Measurements from ENCODE around the gene SLC9A8. TPM values are rescaled to one million over a fixed set of nuclear protein-coding genes. Genes with fewer than 3 reads are reported as not detected.

The SLC9A8 gene
- polyA plus RNA-seq, 1 donor from 2014 or later: 6.7 TPM

DNA sequence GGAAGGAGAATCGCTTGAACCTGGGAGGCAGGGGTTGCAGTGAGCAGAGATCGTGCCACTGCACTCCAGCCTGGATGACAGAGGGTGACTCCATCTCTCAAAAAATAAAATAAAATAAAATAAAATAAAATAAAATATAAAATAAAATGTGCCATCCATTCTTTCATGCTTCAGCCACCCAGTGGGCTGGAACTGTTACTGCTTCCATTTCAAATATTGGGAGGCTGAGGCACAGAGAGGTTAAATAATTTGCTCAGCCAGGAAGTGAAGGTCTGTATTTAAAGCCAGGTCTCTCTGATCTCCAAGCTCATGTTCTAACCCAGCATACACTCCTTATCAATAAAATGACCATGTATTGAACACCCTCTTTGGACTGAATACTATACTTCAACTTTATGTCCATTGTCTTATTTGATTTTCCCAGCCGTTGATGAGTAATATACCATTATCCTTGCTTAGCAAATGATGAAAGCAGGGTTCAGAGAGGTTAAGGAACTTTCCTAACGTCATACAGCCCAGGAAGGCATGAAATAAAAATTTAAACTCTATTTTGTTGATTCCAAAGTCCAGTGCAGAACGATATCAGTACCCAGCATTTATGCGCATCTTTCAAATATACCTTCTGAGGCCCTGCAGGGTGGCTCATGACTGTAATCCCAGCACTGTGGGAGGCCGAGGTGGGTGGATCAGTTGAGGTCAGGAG lies 25.8 kb upstream of the SLC9A8 start:
- H3F3A ChIP-seq (ENCODE audit: insufficient read depth, low read length, poor library complexity, severe bottlenecking): no peaks in the 10 kb centered on the region
- H4K20me1 ChIP-seq (ENCODE audit: insufficient read depth): no peaks in the 10 kb centered on the region
- no peak overlapping the region for H3K9ac ChIP-seq (ENCODE audit: low read length)
- no peak overlapping the region for H3K27ac ChIP-seq (ENCODE audit: low read length)
- H3K27me3 ChIP-seq (ENCODE audit: insufficient read depth, low read depth, low read length): no peaks in the 10 kb centered on the region
- no peak overlapping the region for H3K4me3 ChIP-seq (ENCODE audit: low read length)
- no peaks in the 10 kb centered on the region for H3K79me2 ChIP-seq (replicated peaks; ENCODE audit: insufficient read depth, low read length)
- no peaks in the 10 kb centered on the region for H3K9me2 ChIP-seq (ENCODE audit: insufficient read depth, low read length)
- H3K36me3 ChIP-seq (ENCODE audit: insufficient read depth, low read length): no peaks in the 10 kb centered on the region
- no peaks in the 10 kb centered on the region for H3K9me3 ChIP-seq (ENCODE audit: low read length)
- TF ChIP-seq SMC3 (conservative IDR thresholded peaks at IDR 0.05; ENCODE audit: poor library complexity): no peak
- TF ChIP-seq POLR2AphosphoS5 (IDR thresholded peaks at IDR 0.05): no peak
- TF ChIP-seq, protein P1, sequence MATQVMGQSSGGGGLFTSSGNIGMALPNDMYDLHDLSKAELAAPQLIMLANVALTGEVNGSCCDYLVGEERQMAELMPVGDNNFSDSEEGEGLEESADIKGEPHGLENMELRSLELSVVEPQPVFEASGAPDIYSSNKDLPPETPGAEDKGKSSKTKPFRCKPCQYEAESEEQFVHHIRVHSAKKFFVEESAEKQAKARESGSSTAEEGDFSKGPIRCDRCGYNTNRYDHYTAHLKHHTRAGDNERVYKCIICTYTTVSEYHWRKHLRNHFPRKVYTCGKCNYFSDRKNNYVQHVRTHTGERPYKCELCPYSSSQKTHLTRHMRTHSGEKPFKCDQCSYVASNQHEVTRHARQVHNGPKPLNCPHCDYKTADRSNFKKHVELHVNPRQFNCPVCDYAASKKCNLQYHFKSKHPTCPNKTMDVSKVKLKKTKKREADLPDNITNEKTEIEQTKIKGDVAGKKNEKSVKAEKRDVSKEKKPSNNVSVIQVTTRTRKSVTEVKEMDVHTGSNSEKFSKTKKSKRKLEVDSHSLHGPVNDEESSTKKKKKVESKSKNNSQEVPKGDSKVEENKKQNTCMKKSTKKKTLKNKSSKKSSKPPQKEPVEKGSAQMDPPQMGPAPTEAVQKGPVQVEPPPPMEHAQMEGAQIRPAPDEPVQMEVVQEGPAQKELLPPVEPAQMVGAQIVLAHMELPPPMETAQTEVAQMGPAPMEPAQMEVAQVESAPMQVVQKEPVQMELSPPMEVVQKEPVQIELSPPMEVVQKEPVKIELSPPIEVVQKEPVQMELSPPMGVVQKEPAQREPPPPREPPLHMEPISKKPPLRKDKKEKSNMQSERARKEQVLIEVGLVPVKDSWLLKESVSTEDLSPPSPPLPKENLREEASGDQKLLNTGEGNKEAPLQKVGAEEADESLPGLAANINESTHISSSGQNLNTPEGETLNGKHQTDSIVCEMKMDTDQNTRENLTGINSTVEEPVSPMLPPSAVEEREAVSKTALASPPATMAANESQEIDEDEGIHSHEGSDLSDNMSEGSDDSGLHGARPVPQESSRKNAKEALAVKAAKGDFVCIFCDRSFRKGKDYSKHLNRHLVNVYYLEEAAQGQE (IDR thresholded peaks at IDR 0.05; ENCODE audit: borderline replicate concordance): no peak
- no peak for TF ChIP-seq EP300 (conservative IDR thresholded peaks at IDR 0.05; ENCODE audit: poor library complexity, severe bottlenecking)
- TF ChIP-seq, protein P2, sequence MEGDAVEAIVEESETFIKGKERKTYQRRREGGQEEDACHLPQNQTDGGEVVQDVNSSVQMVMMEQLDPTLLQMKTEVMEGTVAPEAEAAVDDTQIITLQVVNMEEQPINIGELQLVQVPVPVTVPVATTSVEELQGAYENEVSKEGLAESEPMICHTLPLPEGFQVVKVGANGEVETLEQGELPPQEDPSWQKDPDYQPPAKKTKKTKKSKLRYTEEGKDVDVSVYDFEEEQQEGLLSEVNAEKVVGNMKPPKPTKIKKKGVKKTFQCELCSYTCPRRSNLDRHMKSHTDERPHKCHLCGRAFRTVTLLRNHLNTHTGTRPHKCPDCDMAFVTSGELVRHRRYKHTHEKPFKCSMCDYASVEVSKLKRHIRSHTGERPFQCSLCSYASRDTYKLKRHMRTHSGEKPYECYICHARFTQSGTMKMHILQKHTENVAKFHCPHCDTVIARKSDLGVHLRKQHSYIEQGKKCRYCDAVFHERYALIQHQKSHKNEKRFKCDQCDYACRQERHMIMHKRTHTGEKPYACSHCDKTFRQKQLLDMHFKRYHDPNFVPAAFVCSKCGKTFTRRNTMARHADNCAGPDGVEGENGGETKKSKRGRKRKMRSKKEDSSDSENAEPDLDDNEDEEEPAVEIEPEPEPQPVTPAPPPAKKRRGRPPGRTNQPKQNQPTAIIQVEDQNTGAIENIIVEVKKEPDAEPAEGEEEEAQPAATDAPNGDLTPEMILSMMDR (IDR thresholded peaks at IDR 0.05; ENCODE audit: poor library complexity, severe bottlenecking): no peak
- TF ChIP-seq EZH2 (IDR thresholded peaks at IDR 0.05; ENCODE audit: borderline replicate concordance, insufficient read depth, low read length, poor library complexity, severe bottlenecking): no peak
- no peak for TF ChIP-seq TAF1 (IDR thresholded peaks at IDR 0.05; ENCODE audit: low read depth)
- TF ChIP-seq MXI1 (conservative IDR thresholded peaks at IDR 0.05; ENCODE audit: poor library complexity, severe bottlenecking): no peak
- H3K4me2 ChIP-seq (ENCODE audit: low read length): no peak overlapping the region
- no peak overlapping the region for H2AFZ ChIP-seq (ENCODE audit: low read depth, low read length)

DNA sequence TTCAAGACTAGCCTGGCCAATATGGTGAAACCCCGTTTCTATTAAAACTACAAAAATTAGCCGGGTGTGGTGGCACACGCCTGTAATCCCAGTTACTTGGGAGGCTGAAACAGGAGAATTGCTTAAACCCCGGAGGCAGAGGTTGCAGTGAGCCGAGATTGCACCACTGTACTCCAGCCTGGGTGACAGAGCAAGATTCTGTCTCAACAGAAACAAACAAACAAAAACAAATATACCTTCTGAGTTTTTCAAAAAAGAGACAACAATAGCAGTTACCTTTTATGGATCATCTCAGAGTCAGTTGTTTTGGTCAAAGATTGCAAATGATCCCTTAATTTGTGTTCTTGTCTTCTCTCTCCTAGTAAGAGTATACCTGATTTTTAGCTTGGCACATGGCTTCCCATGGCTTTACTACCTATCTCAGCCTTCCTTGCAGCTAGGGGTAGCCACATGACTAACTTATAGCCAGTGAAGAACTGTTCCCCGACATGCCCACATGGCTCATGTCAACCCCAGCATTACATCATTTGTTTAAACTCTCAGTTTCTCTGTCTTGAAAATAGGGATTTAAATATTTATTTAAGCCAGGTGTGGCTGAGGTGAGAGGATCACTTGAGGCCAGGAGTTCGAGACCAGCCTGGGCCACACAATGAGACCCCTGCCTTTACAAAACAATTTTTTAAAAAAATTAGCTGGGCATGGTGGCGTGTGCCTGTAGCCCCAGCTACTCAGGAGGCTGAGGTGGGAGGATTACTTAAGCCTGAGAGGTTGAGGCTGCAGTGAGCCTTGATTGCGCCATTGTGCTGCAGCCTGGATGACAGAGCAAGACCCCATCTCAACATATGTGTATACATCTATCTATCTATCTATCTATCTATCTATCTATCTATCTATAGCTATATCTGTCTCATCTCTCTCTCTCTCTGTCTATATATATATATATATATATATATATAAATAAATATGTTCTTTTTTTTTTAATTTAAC lies 25.0 kb upstream of the SLC9A8 start:
- Histone ChIP-seq H3K9ac (ENCODE audit: low read length) (no peak overlapping the region), H3K27me3 (ENCODE audit: insufficient read depth, low read depth, low read length) (no peaks in the 10 kb centered on the region), H3K9me2 (ENCODE audit: insufficient read depth, low read length) (no peaks in the 10 kb centered on the region), H4K20me1 (ENCODE audit: insufficient read depth) (no peaks in the 10 kb centered on the region), H3K4me3 (ENCODE audit: low read length) (no peak overlapping the region), H3K4me2 (ENCODE audit: low read length) (no peak overlapping the region), H3K9me3 (ENCODE audit: low read length) (no peaks in the 10 kb centered on the region), H3F3A (ENCODE audit: insufficient read depth, low read length, poor library complexity, severe bottlenecking) (no peaks in the 10 kb centered on the region), H3K27ac (ENCODE audit: low read length) (no peak overlapping the region), H3K36me3 (ENCODE audit: insufficient read depth, low read length) (no peaks in the 10 kb centered on the region), H3K79me2 (replicated peaks; ENCODE audit: insufficient read depth, low read length) (no peaks in the 10 kb centered on the region), H2AFZ (ENCODE audit: low read depth, low read length) (no peak overlapping the region)
- no peak for TF ChIP-seq SMC3 (conservative IDR thresholded peaks at IDR 0.05; ENCODE audit: poor library complexity)
- no peak for TF ChIP-seq EZH2 (IDR thresholded peaks at IDR 0.05; ENCODE audit: borderline replicate concordance, insufficient read depth, low read length, poor library complexity, severe bottlenecking)
- TF ChIP-seq, protein P2 (IDR thresholded peaks at IDR 0.05; ENCODE audit: poor library complexity, severe bottlenecking): no peak
- TF ChIP-seq POLR2AphosphoS5 (IDR thresholded peaks at IDR 0.05): no peak
- TF ChIP-seq MXI1 (conservative IDR thresholded peaks at IDR 0.05; ENCODE audit: poor library complexity, severe bottlenecking): no peak
- no peak for TF ChIP-seq TAF1 (IDR thresholded peaks at IDR 0.05; ENCODE audit: low read depth)
- TF ChIP-seq, protein P1 (IDR thresholded peaks at IDR 0.05; ENCODE audit: borderline replicate concordance): no peak
- TF ChIP-seq RAD21 (conservative IDR thresholded peaks at IDR 0.05): no peak
- no peak for TF ChIP-seq EP300 (conservative IDR thresholded peaks at IDR 0.05; ENCODE audit: poor library complexity, severe bottlenecking)

Measured in neural cell (in vitro differentiated cells).